ENCODE data around the gene SCYGR1. TPM values are rescaled to one million over a fixed set of nuclear protein-coding genes. Genes with fewer than 3 reads are reported as not detected.

Gene SCYGR1
- total RNA-seq, 1 experiment from 2014 or later = not detected

DNA sequence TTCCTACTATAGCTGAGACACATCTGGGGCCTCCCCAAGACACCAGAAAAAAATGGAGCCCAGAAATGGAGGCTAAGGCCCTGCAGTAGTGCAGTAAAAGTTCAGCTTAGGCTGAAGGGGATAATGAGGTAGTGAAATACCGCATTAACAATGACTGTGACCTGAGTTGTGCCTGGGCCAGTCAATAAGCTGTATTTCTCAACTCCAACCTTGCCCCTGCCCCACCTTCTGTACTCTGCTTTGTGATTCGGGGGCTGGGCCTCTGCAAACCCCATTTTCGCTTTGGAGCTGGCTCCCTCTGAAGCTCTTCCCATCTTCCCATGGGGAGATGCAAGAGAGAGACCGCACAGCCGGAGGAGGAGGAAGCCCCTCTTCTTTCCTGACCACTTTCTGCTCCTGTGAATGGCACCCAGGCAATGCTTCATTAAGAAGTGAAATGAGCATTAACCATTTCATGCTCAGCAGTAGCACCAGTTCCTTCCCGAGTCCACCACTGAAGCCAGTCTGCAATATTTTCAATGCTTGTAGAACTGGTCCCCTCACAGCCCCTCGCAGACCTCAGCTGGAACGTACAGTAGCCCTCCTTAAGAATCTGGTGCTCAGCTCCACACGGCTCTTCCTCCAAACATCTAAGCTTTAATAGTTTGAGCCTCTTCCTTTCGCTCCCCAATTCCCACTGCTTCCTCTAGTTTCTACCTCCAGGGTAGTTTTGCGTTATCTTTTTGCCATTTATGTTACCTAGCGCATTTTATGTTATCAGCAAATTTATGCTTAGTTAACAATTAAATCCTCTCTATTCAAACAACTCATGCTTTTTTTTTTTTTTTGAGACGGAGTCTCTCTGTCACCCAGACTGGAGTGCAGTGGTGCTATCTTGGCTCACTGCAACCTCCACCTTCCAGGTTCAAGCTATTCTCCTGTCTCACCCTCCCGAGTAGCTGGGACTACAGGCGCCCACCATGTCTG is 32.6 kb upstream of the SCYGR1 start:
- TF ChIP-seq EZH2phosphoT487 (IDR thresholded peaks at IDR 0.05; ENCODE audit: borderline replicate concordance, low read length) (no peak), EZH2 (IDR thresholded peaks at IDR 0.05; ENCODE audit: low read length, unreplicated experiment) (no peak)
- TF ChIP-seq, protein P1, sequence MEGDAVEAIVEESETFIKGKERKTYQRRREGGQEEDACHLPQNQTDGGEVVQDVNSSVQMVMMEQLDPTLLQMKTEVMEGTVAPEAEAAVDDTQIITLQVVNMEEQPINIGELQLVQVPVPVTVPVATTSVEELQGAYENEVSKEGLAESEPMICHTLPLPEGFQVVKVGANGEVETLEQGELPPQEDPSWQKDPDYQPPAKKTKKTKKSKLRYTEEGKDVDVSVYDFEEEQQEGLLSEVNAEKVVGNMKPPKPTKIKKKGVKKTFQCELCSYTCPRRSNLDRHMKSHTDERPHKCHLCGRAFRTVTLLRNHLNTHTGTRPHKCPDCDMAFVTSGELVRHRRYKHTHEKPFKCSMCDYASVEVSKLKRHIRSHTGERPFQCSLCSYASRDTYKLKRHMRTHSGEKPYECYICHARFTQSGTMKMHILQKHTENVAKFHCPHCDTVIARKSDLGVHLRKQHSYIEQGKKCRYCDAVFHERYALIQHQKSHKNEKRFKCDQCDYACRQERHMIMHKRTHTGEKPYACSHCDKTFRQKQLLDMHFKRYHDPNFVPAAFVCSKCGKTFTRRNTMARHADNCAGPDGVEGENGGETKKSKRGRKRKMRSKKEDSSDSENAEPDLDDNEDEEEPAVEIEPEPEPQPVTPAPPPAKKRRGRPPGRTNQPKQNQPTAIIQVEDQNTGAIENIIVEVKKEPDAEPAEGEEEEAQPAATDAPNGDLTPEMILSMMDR (conservative IDR thresholded peaks at IDR 0.05; ENCODE audit: low read depth, low read length) = no peak
- no peaks in the 10 kb centered on the region for H3F3A ChIP-seq (ENCODE audit: low read length, unreplicated experiment)
- H3K4me2 ChIP-seq (ENCODE audit: low read length) = no peak overlapping the region
- no TSS peak for BruUV-seq (replicated peaks)
- ChIA-PET POLR2A (ENCODE audit: unreplicated experiment) (no interaction called here), CTCF (no interaction called here)
- no peak overlapping the region for H2AFZ ChIP-seq (ENCODE audit: low read length)
- no peak overlapping the region for H3K9ac ChIP-seq (ENCODE audit: low read length)
- DNase-seq (no peak), ATAC-seq (no peak)
- H3K27me3 ChIP-seq (ENCODE audit: low read length) = no peaks in the 10 kb centered on the region
- H3K4me1 ChIP-seq (ENCODE audit: insufficient read depth, low read length) = peaks cover 8% of the 10 kb centered on the region
- no peaks in the 10 kb centered on the region for H3K79me2 ChIP-seq (ENCODE audit: low read length)
- no peak overlapping the region for H3K27ac ChIP-seq (ENCODE audit: low read length)
- intact Hi-C loops (cut with micrococcal nuclease) = no loop called here
- no peak overlapping the region for H3K4me3 ChIP-seq (ENCODE audit: low read length)
- no peaks in the 10 kb centered on the region for H4K20me1 ChIP-seq (ENCODE audit: low read length)
- no peaks in the 10 kb centered on the region for H3K9me2 ChIP-seq (replicated peaks; ENCODE audit: low read length)
- no peaks in the 10 kb centered on the region for H3K9me3 ChIP-seq (ENCODE audit: low read length)
- H3K36me3 ChIP-seq (ENCODE audit: low read depth, low read length) = no peaks in the 10 kb centered on the region

DNA sequence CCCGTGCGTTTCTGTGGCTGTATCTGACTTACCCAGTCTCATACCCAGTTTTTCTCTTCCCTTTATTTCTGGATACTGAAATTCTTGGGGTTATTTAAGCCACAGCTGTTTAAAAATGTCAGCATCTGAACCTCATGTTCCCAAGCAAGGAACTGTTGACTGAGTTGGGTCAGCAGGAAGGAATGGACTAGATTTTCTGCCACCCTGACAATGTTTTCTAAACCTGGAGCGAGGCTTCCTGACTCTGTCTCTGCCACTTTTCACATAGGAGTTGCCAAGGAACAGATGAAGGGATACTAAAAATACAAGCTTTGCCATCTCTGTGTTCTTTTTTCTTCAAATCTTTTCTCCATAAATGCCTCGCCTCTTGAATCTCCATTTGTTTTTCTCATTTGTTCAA is 29.0 kb upstream of the SCYGR1 start:
- BruUV-seq (replicated peaks) = no TSS peak
- Histone ChIP-seq H3K4me1 (ENCODE audit: insufficient read depth, low read length) (peaks cover 19% of the 10 kb centered on the region), H3K79me2 (ENCODE audit: low read length) (no peaks in the 10 kb centered on the region), H3K9me3 (ENCODE audit: low read length) (no peaks in the 10 kb centered on the region), H3K27ac (ENCODE audit: low read length) (no peak overlapping the region), H3K27me3 (ENCODE audit: low read length) (no peaks in the 10 kb centered on the region), H3K9me2 (replicated peaks; ENCODE audit: low read length) (no peaks in the 10 kb centered on the region), H4K20me1 (ENCODE audit: low read length) (no peaks in the 10 kb centered on the region), H2AFZ (ENCODE audit: low read length) (no peak overlapping the region), H3K9ac (ENCODE audit: low read length) (no peak overlapping the region), H3F3A (ENCODE audit: low read length, unreplicated experiment) (no peaks in the 10 kb centered on the region), H3K36me3 (ENCODE audit: low read depth, low read length) (no peaks in the 10 kb centered on the region), H3K4me3 (ENCODE audit: low read length) (no peak overlapping the region), H3K4me2 (ENCODE audit: low read length) (no peak overlapping the region)
- ChIA-PET POLR2A (ENCODE audit: unreplicated experiment) (no interaction called here), CTCF (no interaction called here)
- no peak for DNase-seq
- no peak for ATAC-seq
- TF ChIP-seq EZH2phosphoT487 (IDR thresholded peaks at IDR 0.05; ENCODE audit: borderline replicate concordance, low read length) (no peak), EZH2 (IDR thresholded peaks at IDR 0.05; ENCODE audit: low read length, unreplicated experiment) (no peak)
- TF ChIP-seq, protein P1 (conservative IDR thresholded peaks at IDR 0.05; ENCODE audit: low read depth, low read length) = no peak
- intact Hi-C loops (cut with micrococcal nuclease) = no loop called here

Data from PC-3 (cell line).